HCT116 (cell line): ENCODE measurements around the gene FLNB. TPM values are rescaled to one million over a fixed set of nuclear protein-coding genes. Genes with fewer than 3 reads are reported as not detected.

Experiments
- ATAC-seq: fragments of 200-7000 bp; cut with Tn5 transposase; 2 replicates; pipeline ENCODE4 v1.9.1; 2020; ENCODE audit warnings: mild to moderate bottlenecking, moderate library complexity
- BruUV-seq: library from RNA; stranded (reverse); fragments of 400-500 nt; replicated peaks from 2 replicates; lab custom pipeline; 2021; lab: Mats Ljungman, UMichigan
- CTCF ChIA-PET: fragments of 300-600 bp; sonication (Branson Sonifier 250); formaldehyde crosslinking; loops from one replicate; lab custom pipeline; 2021; ENCODE audit warnings: antibody characterized with exemption; lab: Charles Lee
- POLR2A ChIA-PET: fragments of 300-600, 350-600 bp; sonication (Branson Sonifier 250); formaldehyde crosslinking; loops from one replicate; lab custom pipeline; 2021; ENCODE audit warnings: antibody characterized with exemption; lab: Charles Lee
- RAD21 ChIA-PET, 2 experiments: fragments of 300-600 bp; sonication (Branson Sonifier 250); formaldehyde crosslinking; loops; one replicate each; lab custom pipeline; 2023; ENCODE audit warnings: low total read pairs in 2 of 2; ENCODE audit not compliant: uncharacterized antibody in 2 of 2, unreplicated experiment in 2 of 2, low non-redundant PET in 1 of 2; lab: Charles Lee
- DNase-seq: peaks from one replicate; pipeline ENCODE4 v3.0.0-alpha.2; 2010; ENCODE audit warnings: low read depth, low spot score
- H2AFZ ChIP-seq: fragments of 200-600 bp; shearing (Covaris generic), sonication (generic); 2 replicates; pipeline ENCODE4 v1.6.1; 2017; ENCODE audit warnings: low read depth, mixed run types, mixed read lengths, antibody characterized with exemption, low read length; ENCODE audit not compliant: poor library complexity, severe bottlenecking
- H3K27ac ChIP-seq: 2 replicates; pipeline ENCODE4 v1.5.1; 2012; ENCODE audit warnings: low read depth, low read length
- H3K27me3 ChIP-seq: fragments of 200-600 bp; sonication (generic); 2 replicates; pipeline ENCODE4 v1.6.1; 2016; ENCODE audit warnings: mixed run types, low read length, mixed read lengths; ENCODE audit not compliant: insufficient read depth
- H3K36me3 ChIP-seq, 2 experiments: fragments of 200-500 bp in 1 of 2; fragments of 200-600 bp in 1 of 2; sonication (Bioruptor generic) in 1 of 2; sonication (generic) in 1 of 2; 2 replicates each; pipeline versions ENCODE4 v1.5.1 to v1.6.1; 2014 to 2016; ENCODE audit warnings: low read length in 2 of 2, inconsistent platforms in 1 of 2, mixed read lengths in 1 of 2, mixed run types in 1 of 2; ENCODE audit not compliant: insufficient read depth in 2 of 2, control insufficient read depth in 1 of 2
- H3K4me1 ChIP-seq, 2 experiments: fragments of 200-600 bp in 1 of 2; sonication (generic) in 1 of 2; 2 replicates each; pipeline versions ENCODE4 v1.5.1 to v1.6.1; 2012 to 2017; ENCODE audit warnings: low read length in 2 of 2, inconsistent platforms in 1 of 2, mild to moderate bottlenecking in 1 of 2, mixed read lengths in 1 of 2, mixed run types in 1 of 2, moderate library complexity in 1 of 2; ENCODE audit not compliant: insufficient read depth in 2 of 2, control insufficient read depth in 1 of 2
- H3K4me2 ChIP-seq: fragments of 200-600 bp; sonication (generic); 2 replicates; pipeline ENCODE4 v1.6.1; 2017; ENCODE audit warnings: mixed run types, low read length, mixed read lengths
- H3K4me3 ChIP-seq, 2 experiments: fragments of 200-600 bp in 1 of 2; sonication (generic) in 1 of 2; replicated peaks in 1 of 2; 2 replicates each; pipeline ENCODE4 v1.5.1; 2011 to 2016; ENCODE audit warnings: low read length in 2 of 2, control low read depth in 1 of 2, low read depth in 1 of 2, mild to moderate bottlenecking in 1 of 2, mixed read lengths in 1 of 2, mixed run types in 1 of 2
- H3K79me2 ChIP-seq: fragments of 200-600 bp; sonication (generic); 2 replicates; pipeline ENCODE4 v1.6.1; 2017; ENCODE audit warnings: mild to moderate bottlenecking, mixed run types, low read length, moderate library complexity, mixed read lengths; ENCODE audit not compliant: insufficient read depth
- H3K9ac ChIP-seq: fragments of 200-600 bp; sonication (generic); 2 replicates; pipeline ENCODE4 v1.6.1; 2016; ENCODE audit warnings: low read length, mixed read lengths
- H3K9me2 ChIP-seq: fragments of 200-600 bp; sonication (generic), shearing (Covaris generic); 2 replicates; pipeline ENCODE4 v1.6.1; 2017; ENCODE audit warnings: mixed run types, mild to moderate bottlenecking, moderate library complexity; ENCODE audit not compliant: insufficient read depth
- H3K9me3 ChIP-seq, 2 experiments: fragments of 200-500 bp in 1 of 2; fragments of 200-600 bp in 1 of 2; sonication (Bioruptor generic) in 1 of 2; sonication (generic) in 1 of 2; 2 replicates each; pipeline ENCODE4 v1.6.1; 2014 to 2017; ENCODE audit warnings: low read length in 2 of 2, mixed read lengths in 2 of 2, inconsistent platforms in 1 of 2, low read depth in 1 of 2, mild to moderate bottlenecking in 1 of 2, mixed run types in 1 of 2, moderate library complexity in 1 of 2; ENCODE audit not compliant: control insufficient read depth in 1 of 2, insufficient read depth in 1 of 2
- H4K20me1 ChIP-seq: fragments of 200-600 bp; sonication (generic), shearing (Covaris generic); 2 replicates; pipeline ENCODE4 v1.6.1; 2017; ENCODE audit warnings: mixed run types, mild to moderate bottlenecking, moderate library complexity; ENCODE audit not compliant: insufficient read depth
- EGR1 ChIP-seq: IDR thresholded peaks from 2 replicates; pipeline ENCODE4 v1.6.1; 2012; ENCODE audit warnings: low read depth
- ELF1 ChIP-seq: IDR thresholded peaks from 2 replicates; pipeline ENCODE4 v1.6.1; 2012; ENCODE audit warnings: low read depth, borderline replicate concordance
- EZH2 ChIP-seq: fragments of 200-600 bp; sonication (generic); IDR thresholded peaks from 2 replicates; pipeline ENCODE4 v1.6.1; 2017; ENCODE audit warnings: antibody characterized with exemption, mixed run types
- FOSL1 ChIP-seq: IDR thresholded peaks from 2 replicates; pipeline ENCODE4 v1.6.1; 2012; ENCODE audit warnings: low read depth
- JUND ChIP-seq: IDR thresholded peaks from 2 replicates; pipeline ENCODE4 v1.6.1; 2012
- POLR2A ChIP-seq: IDR thresholded peaks from 2 replicates; pipeline ENCODE4 v1.7.0; 2011; ENCODE audit warnings: borderline replicate concordance; ENCODE audit not compliant: insufficient read depth, insufficient read length; ENCODE audit errors: extremely low read depth
- POLR2AphosphoS5 ChIP-seq: IDR thresholded peaks from 2 replicates; pipeline ENCODE4 v1.6.1; 2011; ENCODE audit warnings: mild to moderate bottlenecking, low read depth, low read length, moderate library complexity
- RAD21 ChIP-seq: IDR thresholded peaks from 2 replicates; pipeline ENCODE4 v1.6.1; 2012; ENCODE audit warnings: low read depth, mild to moderate bottlenecking
- SRF ChIP-seq: IDR thresholded peaks from 2 replicates; pipeline ENCODE4 v1.6.1; 2012; ENCODE audit warnings: low read depth
- YY1 ChIP-seq: IDR thresholded peaks from 2 replicates; pipeline ENCODE4 v1.6.1; 2011; ENCODE audit warnings: low read length, low read depth, moderate library complexity, mild to moderate bottlenecking; ENCODE audit not compliant: insufficient replicate concordance; ENCODE audit errors: extremely low read depth
- ZFX ChIP-seq: fragments of 450-650 bp; IDR thresholded peaks from 2 replicates; pipeline ENCODE4 v1.6.1; 2017
- intact Hi-C: fragments of 100-400 bp; cut with micrococcal nuclease; formaldehyde crosslinking; loops from 2 replicates; pipeline ENCODE4 v1.10.0; 2022
- total RNA-seq: library from RNA; stranded (reverse); gene quantifications from one replicate; pipeline ENCODE4 v1.2.1, GENCODE V29; 2021; ENCODE audit not compliant: unreplicated experiment
- TF ChIP-seq, protein P1 (sequence below): IDR thresholded peaks from 2 replicates; pipeline ENCODE4 v1.6.1; 2012; ENCODE audit warnings: low read depth
- TF ChIP-seq, protein P2 (sequence below), 3 experiments: fragments of 200-600 bp in 1 of 3; sonication (generic) in 1 of 3; IDR thresholded peaks in 2 of 3; conservative IDR thresholded peaks in 1 of 3; 2 replicates each; pipeline ENCODE4 v1.5.1; 2012 to 2017; ENCODE audit warnings: low read depth in 2 of 3, low read length in 2 of 3, antibody characterized with exemption in 1 of 3, borderline replicate concordance in 1 of 3, control low read depth in 1 of 3, mild to moderate bottlenecking in 1 of 3, mixed read lengths in 1 of 3, mixed run types in 1 of 3, moderate library complexity in 1 of 3; ENCODE audit not compliant: insufficient read depth in 1 of 3
- TF ChIP-seq, protein P3 (sequence below): IDR thresholded peaks from 2 replicates; pipeline ENCODE4 v1.6.1; 2012

The FLNB gene
- total RNA-seq, 1 experiment from 2014 or later: 116 TPM

DNA sequence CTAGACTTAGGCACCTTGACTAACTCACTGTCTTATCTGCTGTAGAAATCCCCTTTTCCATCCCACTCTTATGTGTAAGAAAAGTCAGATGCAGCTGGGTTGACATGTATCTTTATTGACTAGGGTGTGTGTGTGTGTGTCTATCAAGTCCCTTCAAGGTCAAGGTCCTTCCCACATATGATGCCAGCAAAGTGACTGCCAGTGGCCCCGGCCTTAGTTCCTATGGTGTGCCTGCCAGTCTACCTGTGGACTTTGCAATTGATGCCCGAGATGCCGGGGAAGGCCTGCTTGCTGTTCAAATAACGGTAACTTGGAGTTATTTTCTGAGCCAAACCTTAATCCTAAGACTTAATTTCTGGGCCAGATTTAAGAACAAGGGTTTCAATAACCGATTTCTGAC, 126.2 kb downstream of the FLNB start:
- ChIA-PET CTCF (interaction anchor here (0.8 kb wide), 1 partner anchor 8 kb away, joined by 3 read pairs; no protein-coding TSS in a partner anchor), RAD21 (no interaction called here)
- no peak for DNase-seq

More for the DNA sequence above, 126.2 kb downstream of the FLNB start:
- no TSS peak for BruUV-seq
- H3K9me2 ChIP-seq: no peaks in the 10 kb centered on the region
- H3K27me3 ChIP-seq: no peaks in the 10 kb centered on the region
- POLR2A ChIA-PET: no interaction called here
- no peaks in the 10 kb centered on the region for H4K20me1 ChIP-seq
- intact Hi-C loops: no loop called here
- H3K9ac ChIP-seq: no peak overlapping the region
- H3K27ac ChIP-seq: no peak overlapping the region
- H3K79me2 ChIP-seq: no peaks in the 10 kb centered on the region
- no peak overlapping the region for H3K4me3 ChIP-seq
- ATAC-seq: no peak
- TF ChIP-seq RAD21 (no peak), POLR2AphosphoS5 (no peak), ZFX (no peak), EGR1 (no peak), ELF1 (no peak), JUND (no peak), POLR2A (no peak), FOSL1 (no peak), YY1 (no peak), EZH2 (no peak), SRF (no peak)
- TF ChIP-seq, protein P1, sequence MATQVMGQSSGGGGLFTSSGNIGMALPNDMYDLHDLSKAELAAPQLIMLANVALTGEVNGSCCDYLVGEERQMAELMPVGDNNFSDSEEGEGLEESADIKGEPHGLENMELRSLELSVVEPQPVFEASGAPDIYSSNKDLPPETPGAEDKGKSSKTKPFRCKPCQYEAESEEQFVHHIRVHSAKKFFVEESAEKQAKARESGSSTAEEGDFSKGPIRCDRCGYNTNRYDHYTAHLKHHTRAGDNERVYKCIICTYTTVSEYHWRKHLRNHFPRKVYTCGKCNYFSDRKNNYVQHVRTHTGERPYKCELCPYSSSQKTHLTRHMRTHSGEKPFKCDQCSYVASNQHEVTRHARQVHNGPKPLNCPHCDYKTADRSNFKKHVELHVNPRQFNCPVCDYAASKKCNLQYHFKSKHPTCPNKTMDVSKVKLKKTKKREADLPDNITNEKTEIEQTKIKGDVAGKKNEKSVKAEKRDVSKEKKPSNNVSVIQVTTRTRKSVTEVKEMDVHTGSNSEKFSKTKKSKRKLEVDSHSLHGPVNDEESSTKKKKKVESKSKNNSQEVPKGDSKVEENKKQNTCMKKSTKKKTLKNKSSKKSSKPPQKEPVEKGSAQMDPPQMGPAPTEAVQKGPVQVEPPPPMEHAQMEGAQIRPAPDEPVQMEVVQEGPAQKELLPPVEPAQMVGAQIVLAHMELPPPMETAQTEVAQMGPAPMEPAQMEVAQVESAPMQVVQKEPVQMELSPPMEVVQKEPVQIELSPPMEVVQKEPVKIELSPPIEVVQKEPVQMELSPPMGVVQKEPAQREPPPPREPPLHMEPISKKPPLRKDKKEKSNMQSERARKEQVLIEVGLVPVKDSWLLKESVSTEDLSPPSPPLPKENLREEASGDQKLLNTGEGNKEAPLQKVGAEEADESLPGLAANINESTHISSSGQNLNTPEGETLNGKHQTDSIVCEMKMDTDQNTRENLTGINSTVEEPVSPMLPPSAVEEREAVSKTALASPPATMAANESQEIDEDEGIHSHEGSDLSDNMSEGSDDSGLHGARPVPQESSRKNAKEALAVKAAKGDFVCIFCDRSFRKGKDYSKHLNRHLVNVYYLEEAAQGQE: no peak
- TF ChIP-seq, protein P2, sequence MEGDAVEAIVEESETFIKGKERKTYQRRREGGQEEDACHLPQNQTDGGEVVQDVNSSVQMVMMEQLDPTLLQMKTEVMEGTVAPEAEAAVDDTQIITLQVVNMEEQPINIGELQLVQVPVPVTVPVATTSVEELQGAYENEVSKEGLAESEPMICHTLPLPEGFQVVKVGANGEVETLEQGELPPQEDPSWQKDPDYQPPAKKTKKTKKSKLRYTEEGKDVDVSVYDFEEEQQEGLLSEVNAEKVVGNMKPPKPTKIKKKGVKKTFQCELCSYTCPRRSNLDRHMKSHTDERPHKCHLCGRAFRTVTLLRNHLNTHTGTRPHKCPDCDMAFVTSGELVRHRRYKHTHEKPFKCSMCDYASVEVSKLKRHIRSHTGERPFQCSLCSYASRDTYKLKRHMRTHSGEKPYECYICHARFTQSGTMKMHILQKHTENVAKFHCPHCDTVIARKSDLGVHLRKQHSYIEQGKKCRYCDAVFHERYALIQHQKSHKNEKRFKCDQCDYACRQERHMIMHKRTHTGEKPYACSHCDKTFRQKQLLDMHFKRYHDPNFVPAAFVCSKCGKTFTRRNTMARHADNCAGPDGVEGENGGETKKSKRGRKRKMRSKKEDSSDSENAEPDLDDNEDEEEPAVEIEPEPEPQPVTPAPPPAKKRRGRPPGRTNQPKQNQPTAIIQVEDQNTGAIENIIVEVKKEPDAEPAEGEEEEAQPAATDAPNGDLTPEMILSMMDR (IDR thresholded peaks at IDR 0.05 in 2 of 3, conservative IDR thresholded peaks at IDR 0.05 in 1 of 3; ENCODE audit: borderline replicate concordance in 1 of 3, insufficient read depth in 1 of 3, low read depth in 2 of 3, low read length in 2 of 3): no peak
- TF ChIP-seq, protein P3, sequence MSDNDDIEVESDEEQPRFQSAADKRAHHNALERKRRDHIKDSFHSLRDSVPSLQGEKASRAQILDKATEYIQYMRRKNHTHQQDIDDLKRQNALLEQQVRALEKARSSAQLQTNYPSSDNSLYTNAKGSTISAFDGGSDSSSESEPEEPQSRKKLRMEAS: no peak
- TF ChIP-seq, all 23 proteins: peak for 0
- Histone ChIP-seq H2AFZ (no peak overlapping the region), H3K36me3 (peaks cover 29 to 47% of the 10 kb centered on the region in 2 experiments; a peak in 2 of 4 replicates), H3K4me1 (no peaks in the 10 kb centered on the region), H3K9me3 (no peaks in the 10 kb centered on the region), H3K4me2 (no peak overlapping the region)
